Central memory CD8-positive, alpha-beta T cell (primary cell): Measurements from ENCODE around the gene ARHGAP24.
"Not testable (repeated sequence)": the region's sequence is repeated elsewhere in the genome, so short reads cannot be mapped to it uniquely, and the experiment has no call there.

Experiments
- ATAC-seq: fragments of 150-1000 bp; cut with Tn5 transposase; replicated peaks from 2 replicates; pipeline ENCODE4 v1.10.0; 2022; ENCODE audit warnings: mild to moderate bottlenecking, moderate FRiP score, moderate number of reproducible peaks; ENCODE audit not compliant: poor library complexity, severe bottlenecking; ENCODE audit errors: extremely low read depth
- DNase-seq, 2 donors: peaks; one replicate each; pipeline ENCODE4 v3.0.0; 2021; ENCODE audit warnings: low spot score in 2 of 2
- H3K27ac Mint-ChIP-seq: one replicate; pipeline ENCODE4 v1.8.0; 2022; ENCODE audit warnings: low read depth, mild to moderate bottlenecking, moderate library complexity, mixed read lengths
- H3K27me3 Mint-ChIP-seq: one replicate; pipeline ENCODE4 v1.8.0; 2022; ENCODE audit warnings: mixed read lengths
- H3K36me3 Mint-ChIP-seq: one replicate; pipeline ENCODE4 v1.8.0; 2022; ENCODE audit warnings: mild to moderate bottlenecking, moderate library complexity, mixed read lengths; ENCODE audit not compliant: insufficient read depth
- H3K4me1 Mint-ChIP-seq: one replicate; pipeline ENCODE4 v1.8.0; 2022; ENCODE audit warnings: mixed read lengths
- H3K4me3 Mint-ChIP-seq: one replicate; pipeline ENCODE4 v1.8.0; 2022; ENCODE audit warnings: mild to moderate bottlenecking, moderate library complexity, mixed read lengths
- H3K9me3 Mint-ChIP-seq: one replicate; pipeline ENCODE4 v1.8.0; 2022; ENCODE audit warnings: mixed read lengths

Gene ARHGAP24

DNA sequence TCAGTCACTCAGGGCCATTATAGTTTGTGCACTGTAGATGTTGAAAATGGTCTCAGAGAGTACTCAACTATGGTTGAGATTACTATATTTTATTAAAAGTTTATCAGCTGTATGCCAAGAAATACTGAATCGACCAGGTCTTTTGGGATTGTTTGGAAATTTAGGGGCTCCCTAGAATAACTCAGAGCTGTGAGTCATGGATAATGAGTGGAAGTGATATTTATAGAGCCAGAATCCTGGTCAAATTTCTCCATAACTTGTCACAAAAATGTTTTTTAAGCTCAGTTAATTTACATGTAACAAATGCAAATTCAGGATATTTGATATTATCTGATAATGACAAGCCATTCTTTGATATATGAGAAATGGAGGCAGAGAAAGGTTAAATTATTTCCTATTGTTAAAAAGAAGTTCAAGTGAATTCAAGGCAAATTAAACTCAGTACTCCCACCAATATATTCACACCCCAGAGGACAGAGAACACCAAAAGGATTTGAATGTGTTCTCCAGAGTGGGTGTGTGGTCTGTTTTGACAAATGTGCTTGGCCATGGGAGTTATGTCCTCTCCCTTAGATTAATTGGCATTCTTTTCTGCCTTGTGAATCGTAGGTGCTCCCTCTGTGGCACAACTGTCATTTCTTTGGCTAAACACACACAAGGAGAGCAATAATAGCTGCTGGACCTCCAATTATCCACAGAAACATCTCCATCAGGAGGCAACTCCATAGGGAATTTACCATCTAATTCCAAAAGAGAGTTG lies 37.7 kb downstream of the ARHGAP24 start:
- ATAC-seq = no peak
- no peak overlapping the region for H3K27ac Mint-ChIP-seq
- no peak for DNase-seq
- H3K9me3 Mint-ChIP-seq = peaks cover 16% of the 10 kb centered on the region
- no peaks in the 10 kb centered on the region for H3K36me3 Mint-ChIP-seq
- H3K4me1 Mint-ChIP-seq = no peaks in the 10 kb centered on the region
- no peaks in the 10 kb centered on the region for H3K27me3 Mint-ChIP-seq
- H3K4me3 Mint-ChIP-seq = no peak overlapping the region

DNA sequence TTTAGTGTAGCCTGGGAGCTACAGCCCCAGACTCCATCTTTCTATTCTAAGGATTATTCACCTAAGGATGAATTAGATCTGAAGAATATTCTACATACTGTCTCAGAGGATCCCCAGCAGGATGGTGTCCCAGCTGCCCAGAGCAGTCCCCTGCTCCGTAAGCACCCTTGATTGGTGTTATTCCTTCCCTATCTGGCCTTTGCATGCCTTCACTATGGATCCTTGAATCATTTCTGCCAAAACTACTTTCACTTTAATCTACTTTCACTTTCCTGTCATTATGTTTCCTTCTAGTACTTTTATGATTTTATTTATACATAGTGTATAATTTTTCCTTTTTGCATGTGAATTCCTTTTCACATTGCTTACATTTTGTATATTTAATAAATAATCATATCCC lies 39.2 kb downstream of the ARHGAP24 start:
- peaks cover 10% of the 10 kb centered on the region for H3K9me3 Mint-ChIP-seq
- DNase-seq = no peak
- no peak for ATAC-seq
- no peaks in the 10 kb centered on the region for H3K27me3 Mint-ChIP-seq
- no peaks in the 10 kb centered on the region for H3K4me1 Mint-ChIP-seq
- H3K4me3 Mint-ChIP-seq = no peak overlapping the region
- no peaks in the 10 kb centered on the region for H3K36me3 Mint-ChIP-seq
- H3K27ac Mint-ChIP-seq = no peak overlapping the region

DNA sequence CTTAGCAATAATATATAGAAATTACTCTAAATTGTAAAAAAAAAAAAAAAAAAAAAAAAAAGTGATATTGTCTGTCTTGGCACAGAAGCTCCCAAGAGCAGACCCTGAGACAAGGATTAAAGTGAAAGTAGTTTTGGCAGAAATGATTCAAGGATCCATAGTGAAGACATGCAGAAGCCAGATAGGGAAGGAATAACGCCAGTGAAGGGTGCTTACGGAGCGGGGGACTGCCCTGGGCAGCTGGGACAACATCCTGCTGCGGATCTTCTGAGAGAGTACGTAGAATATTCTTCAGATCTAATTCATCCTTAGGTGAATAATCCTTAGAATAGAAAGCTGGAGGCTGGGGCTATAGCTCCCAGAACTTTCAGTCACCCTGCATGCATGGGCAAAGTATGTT lies 39.8 kb downstream of the ARHGAP24 start:
- no peaks in the 10 kb centered on the region for H3K4me1 Mint-ChIP-seq
- DNase-seq (no peak), ATAC-seq (no peak)
- no peaks in the 10 kb centered on the region for H3K36me3 Mint-ChIP-seq
- H3K4me3 Mint-ChIP-seq = no peak overlapping the region
- no peaks in the 10 kb centered on the region for H3K27me3 Mint-ChIP-seq
- no peak overlapping the region for H3K27ac Mint-ChIP-seq
- peaks cover 10% of the 10 kb centered on the region for H3K9me3 Mint-ChIP-seq

DNA sequence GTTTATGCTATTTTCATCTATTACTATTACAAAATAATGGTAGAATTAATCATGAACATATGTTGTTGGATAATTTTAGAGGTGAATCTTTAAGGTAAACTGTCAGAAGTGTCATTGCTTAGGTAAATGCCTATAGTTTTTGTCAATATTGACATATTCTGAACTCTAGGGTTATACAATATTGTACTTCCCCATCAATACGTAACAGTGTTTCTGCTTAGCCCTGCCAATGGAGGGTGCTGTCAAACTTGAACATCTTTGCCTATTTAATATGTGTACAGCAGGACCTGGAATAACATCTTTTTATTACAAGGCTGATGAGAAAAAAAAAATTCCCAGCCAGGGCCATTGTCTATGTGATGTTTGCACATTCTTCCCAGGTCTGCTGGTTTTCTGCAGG lies 40.8 kb downstream of the ARHGAP24 start:
- H3K27ac Mint-ChIP-seq = no peak overlapping the region
- H3K9me3 Mint-ChIP-seq = peaks cover 13% of the 10 kb centered on the region
- no peaks in the 10 kb centered on the region for H3K27me3 Mint-ChIP-seq
- ATAC-seq (no peak), DNase-seq (no peak)
- no peaks in the 10 kb centered on the region for H3K36me3 Mint-ChIP-seq
- no peak overlapping the region for H3K4me3 Mint-ChIP-seq
- H3K4me1 Mint-ChIP-seq = no peaks in the 10 kb centered on the region

DNA sequence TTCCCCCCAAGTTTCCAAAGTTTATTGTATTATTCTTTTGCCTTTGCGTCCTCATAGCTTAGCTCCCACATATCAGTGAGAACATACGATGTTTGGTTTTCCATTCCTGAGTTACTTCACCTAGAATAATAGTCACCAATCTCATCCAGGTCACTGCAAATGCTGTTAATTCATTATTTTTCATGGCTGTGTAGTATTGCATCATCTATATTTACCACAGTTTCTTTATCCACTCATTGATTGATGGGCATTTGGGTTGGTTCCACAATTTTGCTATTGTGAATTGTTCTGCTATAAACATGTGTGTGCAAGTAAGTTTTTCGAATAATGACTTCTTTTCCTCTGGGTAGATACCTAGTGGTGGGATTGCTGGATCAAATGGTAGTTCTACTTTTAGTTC lies 43.6 kb downstream of the ARHGAP24 start:
- H3K36me3 Mint-ChIP-seq, H3K4me3 Mint-ChIP-seq, H3K27ac Mint-ChIP-seq, DNase-seq, ATAC-seq, H3K4me1 Mint-ChIP-seq, H3K27me3 Mint-ChIP-seq: not testable (repeated sequence)
- H3K9me3 Mint-ChIP-seq = peaks cover 11% of the 10 kb centered on the region

DNA sequence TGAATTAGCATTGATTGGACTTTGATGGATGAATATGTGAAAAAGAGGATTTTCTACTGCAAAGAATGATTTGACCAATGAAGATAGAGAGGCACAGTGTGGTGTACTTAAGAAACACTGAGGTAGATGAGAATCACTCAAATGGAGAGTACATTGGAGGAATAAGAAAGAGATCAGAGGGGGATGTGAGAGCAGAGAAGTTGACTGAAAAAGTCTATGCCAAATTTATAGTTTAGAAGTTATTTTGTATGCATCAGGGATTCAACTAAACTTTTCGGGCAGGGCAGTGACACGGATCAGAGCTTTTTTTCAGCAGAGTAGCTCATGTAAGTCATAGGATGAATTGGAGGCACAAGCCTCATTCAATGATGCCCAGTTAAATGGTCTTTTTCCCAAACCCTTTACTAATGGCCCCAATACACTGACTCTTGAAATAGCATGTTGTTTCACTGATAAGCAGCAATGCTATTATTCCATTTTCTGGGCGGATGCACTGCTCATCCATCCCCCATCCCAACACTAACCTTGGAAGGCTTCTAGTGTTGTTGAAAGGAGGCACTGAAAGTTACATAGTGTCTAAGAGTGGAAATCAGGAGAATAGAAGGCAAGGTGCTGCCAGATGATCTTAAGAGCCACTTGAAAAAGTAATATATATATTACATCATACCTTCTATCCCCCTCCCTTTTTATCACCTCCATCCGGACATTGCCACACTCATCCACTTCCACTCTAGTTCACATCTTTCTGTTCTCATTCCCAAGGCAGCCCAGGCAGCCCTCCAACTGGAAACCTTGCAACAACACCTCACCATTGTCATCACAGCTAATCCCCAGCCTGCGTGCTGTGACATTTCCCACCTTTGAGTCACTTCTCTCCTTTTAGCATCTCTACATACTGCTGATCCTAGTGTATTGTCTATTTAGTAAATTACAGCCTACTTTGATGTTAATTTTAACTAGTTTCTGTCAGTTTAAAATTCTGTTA lies 46.1 kb downstream of the ARHGAP24 start:
- Mint-ChIP-seq H3K4me1 (no peaks in the 10 kb centered on the region), H3K27ac (no peak overlapping the region)

DNA sequence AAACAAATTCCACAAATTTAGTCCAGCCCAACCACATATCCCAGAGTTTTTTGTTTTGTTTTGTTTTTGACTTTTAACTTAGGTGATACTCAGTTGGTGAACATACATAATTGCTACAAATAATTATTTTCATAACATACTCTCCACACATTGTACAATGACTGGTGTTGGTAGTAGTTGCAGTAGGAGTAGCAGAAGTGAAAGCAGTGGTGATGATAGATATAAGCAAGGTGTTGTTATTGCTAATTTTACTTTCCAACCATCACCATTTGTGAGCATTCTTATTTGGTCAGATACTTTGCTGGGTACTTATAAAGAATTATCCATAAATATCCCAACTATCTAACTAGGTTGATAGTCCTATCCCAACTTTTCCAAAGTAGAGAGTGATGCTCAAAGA lies 47.3 kb downstream of the ARHGAP24 start:
- H3K27me3 Mint-ChIP-seq = no peaks in the 10 kb centered on the region
- DNase-seq (no peak), ATAC-seq (no peak)
- no peaks in the 10 kb centered on the region for H3K4me1 Mint-ChIP-seq
- peaks cover 7% of the 10 kb centered on the region for H3K9me3 Mint-ChIP-seq
- H3K27ac Mint-ChIP-seq = no peak overlapping the region
- H3K4me3 Mint-ChIP-seq = no peak overlapping the region
- H3K36me3 Mint-ChIP-seq = no peaks in the 10 kb centered on the region

More for the DNA sequence above, 46.1 kb downstream of the ARHGAP24 start:
- DNase-seq (no peak), ATAC-seq (no peak)
- peaks cover 7% of the 10 kb centered on the region for H3K9me3 Mint-ChIP-seq
- no peak overlapping the region for H3K4me3 Mint-ChIP-seq
- H3K36me3 Mint-ChIP-seq = no peaks in the 10 kb centered on the region
- H3K27me3 Mint-ChIP-seq = no peaks in the 10 kb centered on the region

DNA sequence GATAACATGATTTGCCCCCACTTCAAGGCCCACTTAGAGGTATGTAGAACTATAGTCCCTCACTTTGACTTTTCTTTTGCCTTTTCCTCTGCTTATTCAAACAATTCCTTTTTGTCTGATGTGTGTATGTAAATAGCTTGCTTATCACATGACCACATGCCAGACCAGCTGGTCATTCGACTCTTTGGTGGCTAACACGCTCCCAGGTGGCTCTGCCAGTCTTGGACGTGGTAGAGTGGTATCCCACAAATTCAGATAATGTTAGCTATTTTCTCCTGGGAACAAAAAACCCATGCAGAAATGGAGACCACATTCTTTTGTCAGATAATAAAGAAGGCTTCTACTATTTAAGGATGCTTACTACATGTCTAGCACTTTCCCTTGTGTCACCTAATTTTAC lies 47.9 kb downstream of the ARHGAP24 start:
- peaks cover 7% of the 10 kb centered on the region for H3K9me3 Mint-ChIP-seq

DNA sequence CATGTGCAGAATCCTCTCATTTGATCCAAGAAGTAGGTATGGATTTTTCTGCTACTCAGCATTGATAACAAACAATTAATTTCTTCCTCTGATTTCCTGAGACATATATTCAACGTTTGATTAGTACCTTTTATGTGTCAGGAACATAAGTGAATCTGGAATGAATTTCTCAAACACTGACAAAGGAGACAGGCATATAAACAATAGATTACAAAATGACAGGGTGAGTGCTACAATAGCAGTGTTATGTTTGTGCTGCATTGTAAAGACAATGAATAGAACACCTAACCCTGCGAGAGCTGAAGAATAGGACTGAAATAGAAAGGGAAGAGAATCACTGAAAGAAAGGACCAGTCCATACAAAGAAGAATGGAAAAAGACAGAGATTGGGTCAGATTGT lies 52.9 kb downstream of the ARHGAP24 start:
- no peak overlapping the region for H3K27ac Mint-ChIP-seq
- no peaks in the 10 kb centered on the region for H3K27me3 Mint-ChIP-seq
- DNase-seq (no peak), ATAC-seq (no peak)
- peaks cover 5% of the 10 kb centered on the region for H3K9me3 Mint-ChIP-seq
- H3K4me3 Mint-ChIP-seq = no peak overlapping the region
- H3K36me3 Mint-ChIP-seq = no peaks in the 10 kb centered on the region
- H3K4me1 Mint-ChIP-seq = no peaks in the 10 kb centered on the region

More for the DNA sequence above, 47.9 kb downstream of the ARHGAP24 start:
- no peaks in the 10 kb centered on the region for H3K4me1 Mint-ChIP-seq
- H3K27ac Mint-ChIP-seq = no peak overlapping the region
- no peaks in the 10 kb centered on the region for H3K36me3 Mint-ChIP-seq
- H3K4me3 Mint-ChIP-seq = no peak overlapping the region
- no peaks in the 10 kb centered on the region for H3K27me3 Mint-ChIP-seq
- ATAC-seq (no peak), DNase-seq (no peak)

DNA sequence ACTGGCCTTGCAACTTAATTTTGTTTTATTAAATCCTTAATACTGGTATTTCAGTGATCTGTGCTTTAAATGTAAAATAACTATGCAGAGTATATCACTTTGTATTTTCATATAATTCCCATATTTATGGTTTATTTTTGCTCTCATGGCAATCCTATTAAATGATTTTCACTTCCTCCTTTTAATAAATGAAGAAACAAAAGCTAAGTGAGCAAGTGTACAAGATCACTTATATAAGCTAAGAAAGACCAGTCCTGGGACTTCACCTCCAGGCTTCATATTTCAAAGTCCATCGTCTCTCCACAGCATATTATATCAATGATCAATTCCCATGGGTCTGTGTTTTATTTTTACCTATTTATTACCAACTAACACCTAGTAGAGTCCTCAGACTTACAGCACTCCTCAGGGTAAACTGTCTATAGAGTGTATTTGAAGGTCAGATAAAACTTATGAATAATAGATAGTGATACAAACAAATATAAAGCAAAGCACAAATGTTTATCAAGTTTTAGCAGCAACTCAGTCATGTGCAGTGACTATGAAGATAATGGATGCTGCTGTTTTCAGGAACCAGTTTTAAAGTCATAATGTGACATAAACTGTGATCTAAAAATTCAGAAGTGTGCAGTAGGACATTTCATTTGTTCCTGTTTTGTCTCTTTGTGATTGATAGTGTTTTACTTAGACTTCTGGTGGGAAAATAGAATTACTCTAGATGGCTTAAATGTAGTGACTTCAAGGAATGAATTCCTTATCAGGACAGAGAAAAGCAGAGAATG lies 56.8 kb downstream of the ARHGAP24 start:
- Mint-ChIP-seq H3K4me1 (no peaks in the 10 kb centered on the region), H3K27ac (no peak overlapping the region), H3K9me3 (peaks cover 5% of the 10 kb centered on the region), H3K4me3 (no peak overlapping the region), H3K36me3 (no peaks in the 10 kb centered on the region), H3K27me3 (no peaks in the 10 kb centered on the region)
- DNase-seq = no peak
- no peak for ATAC-seq

DNA sequence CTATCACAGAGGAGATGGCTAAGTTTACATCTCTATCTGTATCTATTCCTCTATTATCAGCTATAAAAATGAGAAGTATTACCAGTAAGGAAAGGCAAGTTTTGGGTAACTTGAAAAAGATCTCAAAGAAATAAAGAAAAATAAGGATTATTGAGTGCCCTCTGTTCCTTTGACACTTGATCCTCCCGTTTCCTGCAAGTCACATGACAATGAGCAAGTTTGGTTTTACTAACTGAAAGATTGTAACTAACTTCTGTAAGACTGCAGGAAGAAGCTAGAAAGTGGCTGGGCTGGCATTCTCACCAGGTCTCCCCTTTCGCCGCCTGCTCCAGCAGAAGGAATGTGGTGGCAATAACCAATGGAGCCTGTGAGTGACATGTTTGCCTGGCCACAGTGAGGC lies 59.2 kb downstream of the ARHGAP24 start:
- H3K9me3 Mint-ChIP-seq = peaks cover 9% of the 10 kb centered on the region
- H3K4me3 Mint-ChIP-seq = no peak overlapping the region
- no peaks in the 10 kb centered on the region for H3K4me1 Mint-ChIP-seq
- DNase-seq = no peak
- no peak for ATAC-seq
- H3K27me3 Mint-ChIP-seq = no peaks in the 10 kb centered on the region
- H3K27ac Mint-ChIP-seq = no peak overlapping the region
- H3K36me3 Mint-ChIP-seq = no peaks in the 10 kb centered on the region

DNA sequence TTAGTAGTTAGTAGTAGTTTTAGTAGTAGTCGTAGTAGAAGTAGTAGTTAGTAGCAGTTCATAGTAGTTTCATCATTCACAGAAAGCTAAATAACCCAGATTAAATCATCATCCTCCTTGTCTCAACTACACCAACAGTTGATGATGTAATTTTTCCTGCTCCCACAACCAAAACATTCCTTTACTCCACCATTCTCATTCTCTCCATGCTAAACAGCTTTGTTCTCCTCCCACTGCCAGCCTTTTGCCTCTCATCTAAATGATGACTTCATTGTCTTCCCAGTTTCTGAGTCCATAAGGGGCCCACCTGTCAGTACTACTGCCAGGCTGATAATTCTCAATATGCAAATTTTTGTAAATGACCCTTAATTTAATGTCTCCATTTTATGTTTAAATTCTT lies 68.9 kb downstream of the ARHGAP24 start:
- no peaks in the 10 kb centered on the region for H3K4me1 Mint-ChIP-seq
- H3K9me3 Mint-ChIP-seq = peaks cover 6% of the 10 kb centered on the region
- H3K36me3 Mint-ChIP-seq = no peaks in the 10 kb centered on the region
- H3K4me3 Mint-ChIP-seq = no peak overlapping the region
- H3K27me3 Mint-ChIP-seq = no peaks in the 10 kb centered on the region
- ATAC-seq (no peak), DNase-seq (no peak)
- H3K27ac Mint-ChIP-seq = no peak overlapping the region
